ENCODE measurements around the gene GRIN1. TPM values are rescaled to one million over a fixed set of nuclear protein-coding genes. Genes with fewer than 3 reads are reported as not detected.
"Not testable (repeated sequence)": the region's sequence is repeated elsewhere in the genome, so short reads cannot be mapped to it uniquely, and the experiment has no call there.

Gene GRIN1
- total RNA-seq, 1 donor from 2014 or later: not detected

DNA sequence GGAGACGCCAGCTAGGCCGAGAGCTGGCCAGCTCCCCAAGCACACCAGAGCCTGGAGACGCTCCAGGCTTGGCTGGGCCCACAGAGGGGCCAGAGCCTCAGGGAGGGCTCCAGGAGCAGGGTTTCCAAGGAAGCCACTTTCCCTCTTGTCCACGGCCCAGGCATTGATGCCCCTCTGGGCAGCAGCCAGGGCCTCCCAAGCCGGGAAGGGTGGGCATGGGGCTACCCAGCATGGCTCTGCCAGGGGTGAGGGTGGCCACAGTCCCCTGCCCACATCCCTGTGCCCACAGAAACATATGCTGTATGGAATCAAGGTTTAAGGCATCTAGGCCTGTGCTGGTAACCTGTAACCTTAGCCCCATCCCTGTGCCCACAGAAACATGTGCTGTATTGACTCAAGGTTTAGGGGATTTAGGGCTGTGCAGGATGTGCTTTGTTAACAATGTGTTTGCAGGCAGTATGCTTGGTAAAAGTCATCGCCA lies 22.9 kb upstream of the GRIN1 start:
- Mint-ChIP-seq H3K27ac (no peak overlapping the region), H3K9me3 (no peaks in the 10 kb centered on the region), H3K27me3 (no peaks in the 10 kb centered on the region), H3K4me3 (no peak overlapping the region), H3K36me3 (ENCODE audit: low read depth) (peaks cover 4% of the 10 kb centered on the region), H3K4me1 (peaks cover 8% of the 10 kb centered on the region)
- no peak for DNase-seq
- intact Hi-C loops (cut with micrococcal nuclease): no loop called here

DNA sequence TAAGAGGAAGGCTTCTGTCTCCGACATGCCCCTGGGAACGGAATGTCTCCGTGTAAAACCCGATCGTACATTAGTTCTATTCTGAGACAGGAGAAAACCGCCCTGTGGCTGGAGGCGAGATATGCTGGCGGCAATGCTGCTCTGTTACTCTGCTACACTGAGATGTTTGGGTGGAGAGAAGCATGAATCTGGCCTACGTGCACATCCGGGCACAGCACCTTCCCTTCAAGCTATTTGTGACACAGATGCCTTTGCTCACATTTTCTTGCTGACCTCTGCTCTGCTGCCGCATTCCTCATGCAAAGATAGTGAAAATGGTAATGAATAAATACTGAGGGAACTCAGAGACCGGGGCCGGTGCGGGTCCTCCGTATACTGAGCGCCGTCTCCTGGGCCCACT lies 22.2 kb upstream of the GRIN1 start:
- no peak for DNase-seq
- Mint-ChIP-seq H3K36me3 (ENCODE audit: low read depth) (peaks cover 4% of the 10 kb centered on the region), H3K27me3 (no peaks in the 10 kb centered on the region), H3K4me3 (peak overlapping the region; percentile 45), H3K27ac (peak overlapping the region; percentile 13), H3K9me3 (no peaks in the 10 kb centered on the region), H3K4me1 (peaks cover 10% of the 10 kb centered on the region)
- intact Hi-C loops (cut with micrococcal nuclease): no loop called here

DNA sequence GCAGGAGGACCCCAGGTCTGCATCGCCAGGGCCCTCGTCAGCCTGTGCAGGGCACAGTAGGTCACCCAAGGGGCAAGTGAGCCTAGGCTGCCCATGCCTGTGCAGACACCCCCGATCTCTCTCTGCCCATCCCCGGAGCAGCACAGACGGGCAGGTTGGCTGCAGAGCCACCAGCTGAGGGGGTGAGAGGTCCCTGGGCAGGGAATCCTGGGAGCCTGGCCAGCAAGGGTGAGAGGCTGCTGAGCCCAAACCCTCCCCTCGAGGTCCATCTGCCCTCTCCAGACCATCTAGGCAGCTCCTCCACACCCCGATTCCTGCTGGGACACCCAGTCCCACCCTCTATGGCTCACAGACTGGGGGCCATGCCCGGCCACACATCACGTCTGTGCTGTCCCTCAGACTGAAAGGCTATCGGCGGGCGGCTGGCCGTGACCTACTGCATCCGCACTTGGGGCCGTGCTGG lies 21.7 kb upstream of the GRIN1 start:
- DNase-seq: no peak
- intact Hi-C loops (cut with micrococcal nuclease): no loop called here
- Mint-ChIP-seq H3K9me3 (no peaks in the 10 kb centered on the region), H3K36me3 (ENCODE audit: low read depth) (peaks cover 4% of the 10 kb centered on the region), H3K4me1 (peaks cover 15% of the 10 kb centered on the region), H3K4me3 (no peak overlapping the region), H3K27me3 (no peaks in the 10 kb centered on the region), H3K27ac (no peak overlapping the region)

DNA sequence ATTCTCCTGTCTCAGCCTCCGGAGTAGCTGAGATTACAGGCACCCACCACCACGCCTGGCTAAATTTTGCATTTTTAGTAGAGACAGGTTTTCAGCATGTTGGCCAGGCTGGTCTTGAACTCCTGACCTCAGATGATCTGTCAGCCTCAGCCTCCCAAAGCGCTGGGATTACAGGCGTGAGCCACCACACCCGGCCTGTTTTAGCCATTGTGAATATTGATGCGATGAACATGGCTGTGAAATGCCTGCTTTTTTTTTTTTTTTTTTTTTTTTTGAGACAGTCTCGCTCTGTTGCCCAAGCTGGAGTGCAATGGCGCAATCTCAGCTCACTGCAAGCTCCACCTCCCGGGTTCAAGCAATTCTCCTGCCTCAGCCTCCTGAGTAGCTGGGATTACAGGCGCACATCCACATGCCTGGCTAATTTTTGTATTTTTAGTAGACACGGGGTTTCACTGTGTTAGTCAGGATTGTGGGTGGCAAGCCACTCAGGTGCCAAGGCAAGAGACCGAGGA lies 20.8 kb upstream of the GRIN1 start:
- not testable (repeated sequence) for DNase-seq; H3K27ac Mint-ChIP-seq; H3K27me3 Mint-ChIP-seq; H3K9me3 Mint-ChIP-seq; H3K4me3 Mint-ChIP-seq; H3K36me3 Mint-ChIP-seq (ENCODE audit: low read depth)
- H3K4me1 Mint-ChIP-seq: peaks cover 17% of the 10 kb centered on the region
- intact Hi-C loops (cut with micrococcal nuclease): loop anchor here (1.0 kb wide), 1 partner anchor 109 kb away; the partner anchor contains the start of gene RNF224

DNA sequence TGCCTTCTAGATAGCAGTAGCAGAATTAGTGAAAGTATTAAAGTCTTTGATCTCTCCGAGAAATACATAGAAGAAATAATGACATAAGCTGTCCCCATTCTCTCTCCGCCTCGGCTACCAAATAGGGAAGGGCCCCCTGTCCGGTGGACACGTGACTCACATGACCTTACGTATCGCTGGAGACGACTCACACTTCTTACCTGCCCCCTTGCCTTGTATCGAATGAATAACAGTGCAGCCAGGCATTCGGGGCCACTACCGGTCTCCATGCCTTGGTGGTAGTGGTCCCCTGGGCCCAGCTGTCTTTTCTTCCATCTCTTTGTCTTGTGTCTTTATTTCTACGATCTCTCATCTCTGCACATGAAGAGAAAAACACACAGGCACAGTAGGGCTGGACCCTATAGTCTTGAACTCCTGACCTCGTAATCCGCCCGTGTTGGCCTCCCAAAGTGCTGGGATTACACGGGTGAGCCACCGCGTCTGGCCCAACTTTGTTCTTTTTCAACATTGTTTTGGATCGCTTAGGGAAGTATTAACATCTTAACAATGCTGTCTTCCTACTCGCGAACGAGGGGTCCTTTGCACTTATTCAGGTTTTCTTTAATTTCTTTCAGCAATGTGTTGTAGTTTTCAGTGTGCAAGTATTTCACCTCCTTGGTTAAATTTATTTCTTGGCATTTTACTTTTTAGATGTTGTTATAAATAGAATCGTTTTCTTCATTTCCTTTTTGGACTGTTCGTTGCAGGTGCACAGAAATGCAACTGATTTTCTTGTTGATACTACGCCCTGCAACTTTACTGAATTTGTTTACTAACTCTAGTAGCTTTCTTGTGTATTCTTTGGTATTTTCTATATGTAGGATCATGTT lies 16.8 kb upstream of the GRIN1 start:
- Mint-ChIP-seq H3K4me1 (peaks cover 28% of the 10 kb centered on the region), H3K4me3 (peak overlapping the region; percentile 30)
- H3K27me3 Mint-ChIP-seq; H3K9me3 Mint-ChIP-seq; H3K27ac Mint-ChIP-seq; intact Hi-C loops (cut with micrococcal nuclease); DNase-seq; H3K36me3 Mint-ChIP-seq (ENCODE audit: low read depth): not testable (repeated sequence)

DNA sequence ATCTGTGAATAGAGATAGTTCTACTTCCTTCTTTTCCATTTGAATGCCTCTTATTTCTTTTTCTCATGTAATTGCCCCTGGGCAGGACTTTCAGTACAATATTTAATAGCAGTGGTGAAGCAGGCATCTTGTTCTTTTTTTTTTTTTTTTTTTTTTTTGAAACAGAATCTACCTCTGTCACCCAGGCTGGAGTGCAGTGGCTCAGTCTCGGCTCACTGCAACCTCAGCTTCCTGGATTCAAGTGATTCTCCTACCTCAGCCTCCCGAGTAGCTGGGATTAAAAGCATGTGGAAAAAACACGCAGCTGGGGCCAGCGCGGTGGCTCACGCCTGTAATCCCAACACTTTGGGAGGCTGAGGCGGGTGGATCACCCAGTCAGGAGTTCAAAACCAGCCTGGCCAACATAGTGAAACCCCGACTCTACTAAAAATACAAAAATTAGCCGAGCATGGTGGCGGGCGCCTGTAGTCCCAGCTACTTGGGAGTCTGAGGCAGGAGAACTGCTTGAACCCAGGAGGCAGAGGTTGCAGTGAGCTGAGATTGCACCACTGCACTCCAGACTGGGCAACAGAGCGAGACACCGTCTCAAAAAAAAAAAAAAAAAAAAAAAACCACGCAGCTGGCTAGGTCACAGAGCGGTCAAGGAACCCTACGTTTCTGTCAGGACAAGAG lies 16.0 kb upstream of the GRIN1 start:
- not testable (repeated sequence) for H3K27me3 Mint-ChIP-seq, H3K4me3 Mint-ChIP-seq

DNA sequence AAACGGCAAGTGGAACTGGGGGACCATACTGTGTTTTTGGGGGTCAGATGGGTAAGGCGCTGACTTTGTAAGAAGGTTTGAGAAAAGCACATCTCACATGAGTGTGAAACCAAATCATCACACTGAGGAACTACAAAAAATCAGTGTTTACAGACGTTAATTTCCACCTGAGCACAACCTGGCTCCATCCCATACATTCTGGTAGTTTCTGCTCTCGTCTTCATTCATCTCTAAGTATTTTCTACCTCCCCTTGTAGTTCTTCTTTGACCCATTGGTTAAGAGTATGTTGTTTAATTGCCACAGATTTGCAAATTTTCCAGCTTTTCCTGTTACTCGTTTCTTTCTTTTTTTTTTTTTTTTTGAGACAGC lies 15.5 kb upstream of the GRIN1 start:
- peaks cover 2% of the 10 kb centered on the region for H3K36me3 Mint-ChIP-seq (ENCODE audit: low read depth)
- no peak overlapping the region for H3K4me3 Mint-ChIP-seq
- intact Hi-C loops (cut with micrococcal nuclease): no loop called here
- peaks cover 38% of the 10 kb centered on the region for H3K4me1 Mint-ChIP-seq
- no peak overlapping the region for H3K27ac Mint-ChIP-seq
- H3K27me3 Mint-ChIP-seq: no peaks in the 10 kb centered on the region
- no peak for DNase-seq
- no peaks in the 10 kb centered on the region for H3K9me3 Mint-ChIP-seq

More for the DNA sequence above, 16.0 kb upstream of the GRIN1 start:
- DNase-seq; H3K9me3 Mint-ChIP-seq; H3K27ac Mint-ChIP-seq; H3K36me3 Mint-ChIP-seq (ENCODE audit: low read depth); intact Hi-C loops (cut with micrococcal nuclease): not testable (repeated sequence)
- H3K4me1 Mint-ChIP-seq: peaks cover 33% of the 10 kb centered on the region

DNA sequence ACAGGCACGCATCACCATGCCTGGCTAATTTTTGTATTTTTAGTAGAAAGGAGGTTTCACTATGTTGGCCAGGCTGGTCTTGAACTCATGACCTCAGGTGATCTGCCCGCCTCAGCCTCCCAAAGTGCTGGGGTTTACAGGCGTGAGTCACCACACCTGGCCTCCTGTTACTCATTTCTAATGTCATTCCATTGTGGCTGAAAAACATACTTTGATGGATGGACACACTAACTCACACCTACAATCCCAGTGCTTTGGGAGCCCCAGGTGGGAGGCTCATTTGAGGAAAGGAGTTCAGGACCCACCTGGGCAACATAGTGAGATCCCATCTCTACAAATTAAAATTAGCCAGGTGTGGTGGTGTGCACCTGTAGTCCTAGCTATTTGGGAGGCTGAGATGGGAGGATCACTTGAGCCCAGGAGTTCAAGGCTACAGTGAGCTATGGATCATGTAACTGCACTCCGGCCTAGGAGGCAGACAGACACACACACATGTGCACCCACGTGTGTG lies 14.9 kb upstream of the GRIN1 start:
- H3K9me3 Mint-ChIP-seq; H3K27ac Mint-ChIP-seq; H3K27me3 Mint-ChIP-seq; H3K36me3 Mint-ChIP-seq (ENCODE audit: low read depth); H3K4me3 Mint-ChIP-seq; DNase-seq; intact Hi-C loops (cut with micrococcal nuclease): not testable (repeated sequence)
- H3K4me1 Mint-ChIP-seq: peaks cover 37% of the 10 kb centered on the region

DNA sequence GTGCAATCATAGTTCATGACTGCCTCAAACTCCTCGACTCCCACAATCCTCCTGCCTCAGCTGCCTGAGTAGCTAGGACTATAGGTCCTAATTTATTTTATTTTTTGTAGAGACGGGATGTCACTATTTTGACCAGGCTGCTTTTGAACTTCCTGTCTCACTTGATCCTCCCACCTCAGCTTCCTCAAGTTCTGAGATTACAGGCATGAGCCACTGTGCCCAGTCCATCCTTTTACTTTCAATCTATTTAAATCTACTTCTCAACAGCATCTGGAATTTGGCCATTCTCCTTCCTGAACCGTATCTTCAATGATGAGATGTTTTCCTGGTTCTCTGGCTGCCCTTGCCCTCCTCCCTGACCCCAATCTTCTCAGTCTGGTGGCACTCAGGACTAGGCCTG lies 12.2 kb upstream of the GRIN1 start:
- no peaks in the 10 kb centered on the region for H3K27me3 Mint-ChIP-seq
- H3K9me3 Mint-ChIP-seq: no peaks in the 10 kb centered on the region

DNA sequence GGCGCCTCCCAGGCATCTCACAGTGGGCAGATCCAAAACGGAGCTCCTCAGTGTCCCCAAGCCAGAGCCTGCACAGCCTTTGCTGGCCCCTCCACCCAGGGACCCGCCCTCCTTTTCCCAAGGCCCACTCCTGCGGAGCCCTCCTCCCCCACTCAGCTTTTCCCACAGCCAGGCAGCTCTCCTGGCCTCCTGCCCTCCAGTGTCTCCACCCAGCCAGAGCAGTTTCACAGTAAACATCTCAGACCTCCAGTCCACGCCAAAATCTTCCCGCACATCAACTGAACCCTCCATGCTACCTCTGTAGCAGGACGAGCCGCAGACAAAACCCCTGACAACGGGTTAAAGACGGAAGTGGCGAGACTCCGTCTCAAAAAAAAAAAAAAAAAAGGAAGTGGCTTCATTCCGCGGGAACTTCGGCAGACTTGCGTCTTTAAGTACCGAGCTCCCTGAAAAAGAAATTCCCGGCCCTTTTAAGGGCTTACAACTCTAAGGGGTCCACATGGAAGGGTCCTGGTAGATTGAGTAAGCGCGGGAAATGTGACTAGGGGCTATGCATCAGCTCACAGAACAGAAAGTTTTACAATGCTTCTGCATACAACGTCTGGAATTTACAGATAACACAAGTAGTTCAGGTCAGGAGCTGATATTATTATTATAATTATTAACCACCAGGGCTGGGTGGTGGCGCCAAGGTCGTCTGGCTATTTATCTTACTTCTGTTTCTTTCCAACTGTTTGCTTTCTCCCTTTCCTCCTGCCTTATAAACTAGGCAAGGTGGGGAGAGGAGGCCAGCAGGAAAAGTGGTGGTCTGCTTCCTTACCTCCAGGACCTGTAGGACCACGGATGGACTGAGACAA lies 11.4 kb upstream of the GRIN1 start:
- intact Hi-C loops (cut with micrococcal nuclease): loop anchor here (2.0 to 5.0 kb wide), 6 partner anchors 13 to 113 kb away; partner anchors contain the start of genes DPP7, LRRC26, NPDC1 and RNF208
- peaks cover 7% of the 10 kb centered on the region for H3K36me3 Mint-ChIP-seq (ENCODE audit: low read depth)
- peak; percentile 85 for DNase-seq

More for the DNA sequence above, 12.2 kb upstream of the GRIN1 start:
- no peak for DNase-seq
- Mint-ChIP-seq H3K4me1 (peaks cover 33% of the 10 kb centered on the region), H3K36me3 (ENCODE audit: low read depth) (peaks cover 7% of the 10 kb centered on the region), H3K4me3 (peak overlapping the region; percentile 86), H3K27ac (peak overlapping the region; percentile 88)
- intact Hi-C loops (cut with micrococcal nuclease): loop anchor here (5.0 kb wide), 2 partner anchors 46 to 79 kb away; partner anchors contain the start of genes LRRC26, NPDC1 and TMEM210

DNA sequence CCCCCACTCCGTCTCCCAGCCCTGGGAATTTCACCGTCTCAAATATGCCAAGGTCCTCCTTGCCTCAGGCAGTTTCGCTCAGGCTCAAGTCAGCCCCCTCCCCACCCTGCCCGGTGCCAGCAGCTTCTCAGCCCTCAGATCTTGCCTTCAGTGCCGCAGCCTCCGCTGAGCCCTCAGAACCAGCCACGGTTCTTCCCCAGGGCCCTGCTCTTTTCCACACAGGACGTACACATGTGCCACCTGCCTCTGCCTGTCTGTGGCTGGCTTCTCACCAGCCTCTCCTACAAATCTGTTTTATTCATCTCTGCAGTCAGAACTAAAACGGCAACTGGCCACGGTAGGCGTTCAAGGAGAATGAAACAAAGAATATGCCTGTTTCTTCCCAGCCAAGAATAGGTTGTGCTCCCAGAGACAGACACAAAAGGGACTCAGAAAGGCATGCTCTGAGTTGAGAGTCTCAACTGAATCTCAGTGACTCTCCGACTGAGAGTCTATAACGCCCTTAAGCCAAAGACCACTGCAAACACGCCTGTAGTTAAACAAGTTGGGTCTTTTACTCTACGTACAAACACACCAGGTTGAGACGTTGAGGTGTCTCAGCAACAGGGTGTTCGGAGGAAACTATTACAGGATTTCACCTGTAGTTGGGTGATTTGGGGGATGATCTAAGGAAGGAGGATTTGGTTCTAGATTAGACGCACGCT lies 10.6 kb upstream of the GRIN1 start:
- H3K27me3 Mint-ChIP-seq: peaks cover 2% of the 10 kb centered on the region

More for the DNA sequence above, 11.4 kb upstream of the GRIN1 start:
- H3K4me1 Mint-ChIP-seq: peaks cover 26% of the 10 kb centered on the region
- H3K27me3 Mint-ChIP-seq: no peaks in the 10 kb centered on the region
- H3K27ac Mint-ChIP-seq: peak overlapping the region; percentile 91
- H3K4me3 Mint-ChIP-seq: peak overlapping the region; percentile 86
- H3K9me3 Mint-ChIP-seq: no peaks in the 10 kb centered on the region

DNA sequence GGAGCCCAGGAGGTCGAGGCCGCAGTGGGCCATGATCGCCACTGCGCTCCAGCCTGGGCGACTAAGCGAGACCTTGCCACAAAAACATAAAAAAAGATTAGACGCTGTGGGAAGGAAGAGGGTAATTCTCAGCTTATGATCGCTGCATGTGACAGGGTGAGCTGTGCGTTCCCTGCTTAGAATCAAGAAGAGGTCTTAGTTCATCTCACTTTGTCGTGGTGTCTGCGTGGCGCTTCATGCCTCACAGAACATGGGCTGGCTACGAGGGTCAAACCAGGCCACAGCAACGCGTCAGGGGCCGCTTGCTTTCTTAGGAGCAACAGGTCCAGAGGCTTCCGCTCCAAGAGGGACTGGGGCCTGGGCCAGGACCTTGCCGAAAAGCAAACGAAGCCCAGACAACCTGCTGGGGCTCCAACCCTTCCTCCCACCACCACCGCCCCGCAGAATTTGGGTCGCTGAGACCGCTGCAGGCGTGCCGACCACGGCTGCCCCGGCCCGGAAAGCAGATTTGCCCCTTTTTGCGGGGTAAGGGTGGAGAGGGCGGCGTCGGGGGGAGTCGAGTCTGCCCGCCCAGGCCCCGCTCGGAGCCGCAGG lies 10.0 kb upstream of the GRIN1 start:
- peak overlapping the region; percentile 91 for H3K27ac Mint-ChIP-seq
- no peaks in the 10 kb centered on the region for H3K9me3 Mint-ChIP-seq
- intact Hi-C loops (cut with micrococcal nuclease): loop anchor here (1.0 to 5.0 kb wide), 9 partner anchors 14 to 112 kb away; partner anchors contain the start of genes DPP7, LRRC26, NDOR1 and NPDC1
- DNase-seq: peak; percentile 73
- H3K36me3 Mint-ChIP-seq (ENCODE audit: low read depth): peaks cover 7% of the 10 kb centered on the region
- H3K4me3 Mint-ChIP-seq: peak overlapping the region; percentile 86
- peaks cover 22% of the 10 kb centered on the region for H3K4me1 Mint-ChIP-seq
- peaks cover 5% of the 10 kb centered on the region for H3K27me3 Mint-ChIP-seq

More for the DNA sequence above, 10.6 kb upstream of the GRIN1 start:
- Mint-ChIP-seq H3K4me1 (peaks cover 24% of the 10 kb centered on the region), H3K27ac (peak overlapping the region; percentile 91), H3K36me3 (ENCODE audit: low read depth) (peaks cover 7% of the 10 kb centered on the region), H3K9me3 (no peaks in the 10 kb centered on the region), H3K4me3 (peak overlapping the region; percentile 86)
- DNase-seq: peak; percentile 77
- intact Hi-C loops (cut with micrococcal nuclease): loop anchor here (2.0 to 5.0 kb wide), 6 partner anchors 14 to 112 kb away; partner anchors contain the start of genes DPP7, LRRC26, NPDC1 and RNF208

Measured in activated CD4-positive, alpha-beta T cell treated with anti-CD3 and anti-CD28 coated beads, Interleukin-2, amount 10 ng/mL, durations not matched to agents 24 days and 14 days (primary cell).